HCT116 (cell line): ENCODE measurements around the gene LRRTM4. TPM values are rescaled to one million over a fixed set of nuclear protein-coding genes. Genes with fewer than 3 reads are reported as not detected.

ENCODE experiments used
- ATAC-seq: fragments of 200-7000 bp; cut with Tn5 transposase; 2 replicates; pipeline ENCODE4 v1.9.1; 2020; ENCODE audit warnings: mild to moderate bottlenecking, moderate library complexity
- BruUV-seq: library from RNA; stranded (reverse); fragments of 400-500 nt; replicated peaks from 2 replicates; lab custom pipeline; 2021; lab: Mats Ljungman, UMichigan
- CTCF ChIA-PET: fragments of 300-600 bp; sonication (Branson Sonifier 250); formaldehyde crosslinking; loops from one replicate; lab custom pipeline; 2021; ENCODE audit warnings: antibody characterized with exemption; lab: Charles Lee
- POLR2A ChIA-PET: fragments of 300-600, 350-600 bp; sonication (Branson Sonifier 250); formaldehyde crosslinking; loops from one replicate; lab custom pipeline; 2021; ENCODE audit warnings: antibody characterized with exemption; lab: Charles Lee
- RAD21 ChIA-PET, 2 experiments: fragments of 300-600 bp; sonication (Branson Sonifier 250); formaldehyde crosslinking; loops; one replicate each; lab custom pipeline; 2023; ENCODE audit warnings: low total read pairs in 2 of 2; ENCODE audit not compliant: uncharacterized antibody in 2 of 2, unreplicated experiment in 2 of 2, low non-redundant PET in 1 of 2; lab: Charles Lee
- DNase-seq: peaks from one replicate; pipeline ENCODE4 v3.0.0-alpha.2; 2010; ENCODE audit warnings: low read depth, low spot score
- H2AFZ ChIP-seq: fragments of 200-600 bp; shearing (Covaris generic), sonication (generic); 2 replicates; pipeline ENCODE4 v1.6.1; 2017; ENCODE audit warnings: low read depth, mixed run types, mixed read lengths, antibody characterized with exemption, low read length; ENCODE audit not compliant: poor library complexity, severe bottlenecking
- H3K27ac ChIP-seq: 2 replicates; pipeline ENCODE4 v1.5.1; 2012; ENCODE audit warnings: low read depth, low read length
- H3K27me3 ChIP-seq: fragments of 200-600 bp; sonication (generic); 2 replicates; pipeline ENCODE4 v1.6.1; 2016; ENCODE audit warnings: mixed run types, low read length, mixed read lengths; ENCODE audit not compliant: insufficient read depth
- H3K36me3 ChIP-seq, 2 experiments: fragments of 200-500 bp in 1 of 2; fragments of 200-600 bp in 1 of 2; sonication (Bioruptor generic) in 1 of 2; sonication (generic) in 1 of 2; 2 replicates each; pipeline versions ENCODE4 v1.5.1 to v1.6.1; 2014 to 2016; ENCODE audit warnings: low read length in 2 of 2, inconsistent platforms in 1 of 2, mixed read lengths in 1 of 2, mixed run types in 1 of 2; ENCODE audit not compliant: insufficient read depth in 2 of 2, control insufficient read depth in 1 of 2
- H3K4me1 ChIP-seq, 2 experiments: fragments of 200-600 bp in 1 of 2; sonication (generic) in 1 of 2; 2 replicates each; pipeline versions ENCODE4 v1.5.1 to v1.6.1; 2012 to 2017; ENCODE audit warnings: low read length in 2 of 2, inconsistent platforms in 1 of 2, mild to moderate bottlenecking in 1 of 2, mixed read lengths in 1 of 2, mixed run types in 1 of 2, moderate library complexity in 1 of 2; ENCODE audit not compliant: insufficient read depth in 2 of 2, control insufficient read depth in 1 of 2
- H3K4me2 ChIP-seq: fragments of 200-600 bp; sonication (generic); 2 replicates; pipeline ENCODE4 v1.6.1; 2017; ENCODE audit warnings: mixed run types, low read length, mixed read lengths
- H3K4me3 ChIP-seq, 2 experiments: fragments of 200-600 bp in 1 of 2; sonication (generic) in 1 of 2; replicated peaks in 1 of 2; 2 replicates each; pipeline ENCODE4 v1.5.1; 2011 to 2016; ENCODE audit warnings: low read length in 2 of 2, control low read depth in 1 of 2, low read depth in 1 of 2, mild to moderate bottlenecking in 1 of 2, mixed read lengths in 1 of 2, mixed run types in 1 of 2
- H3K79me2 ChIP-seq: fragments of 200-600 bp; sonication (generic); 2 replicates; pipeline ENCODE4 v1.6.1; 2017; ENCODE audit warnings: mild to moderate bottlenecking, mixed run types, low read length, moderate library complexity, mixed read lengths; ENCODE audit not compliant: insufficient read depth
- H3K9ac ChIP-seq: fragments of 200-600 bp; sonication (generic); 2 replicates; pipeline ENCODE4 v1.6.1; 2016; ENCODE audit warnings: low read length, mixed read lengths
- H3K9me2 ChIP-seq: fragments of 200-600 bp; sonication (generic), shearing (Covaris generic); 2 replicates; pipeline ENCODE4 v1.6.1; 2017; ENCODE audit warnings: mixed run types, mild to moderate bottlenecking, moderate library complexity; ENCODE audit not compliant: insufficient read depth
- H3K9me3 ChIP-seq, 2 experiments: fragments of 200-500 bp in 1 of 2; fragments of 200-600 bp in 1 of 2; sonication (Bioruptor generic) in 1 of 2; sonication (generic) in 1 of 2; 2 replicates each; pipeline ENCODE4 v1.6.1; 2014 to 2017; ENCODE audit warnings: low read length in 2 of 2, mixed read lengths in 2 of 2, inconsistent platforms in 1 of 2, low read depth in 1 of 2, mild to moderate bottlenecking in 1 of 2, mixed run types in 1 of 2, moderate library complexity in 1 of 2; ENCODE audit not compliant: control insufficient read depth in 1 of 2, insufficient read depth in 1 of 2
- H4K20me1 ChIP-seq: fragments of 200-600 bp; sonication (generic), shearing (Covaris generic); 2 replicates; pipeline ENCODE4 v1.6.1; 2017; ENCODE audit warnings: mixed run types, mild to moderate bottlenecking, moderate library complexity; ENCODE audit not compliant: insufficient read depth
- EGR1 ChIP-seq: IDR thresholded peaks from 2 replicates; pipeline ENCODE4 v1.6.1; 2012; ENCODE audit warnings: low read depth
- ELF1 ChIP-seq: IDR thresholded peaks from 2 replicates; pipeline ENCODE4 v1.6.1; 2012; ENCODE audit warnings: low read depth, borderline replicate concordance
- EZH2 ChIP-seq: fragments of 200-600 bp; sonication (generic); IDR thresholded peaks from 2 replicates; pipeline ENCODE4 v1.6.1; 2017; ENCODE audit warnings: antibody characterized with exemption, mixed run types
- EZH2phosphoT487 ChIP-seq: fragments of 200-600 bp; IDR thresholded peaks from 2 replicates; pipeline ENCODE4 v1.6.1; 2018; ENCODE audit warnings: antibody characterized with exemption, borderline replicate concordance
- FOSL1 ChIP-seq: IDR thresholded peaks from 2 replicates; pipeline ENCODE4 v1.6.1; 2012; ENCODE audit warnings: low read depth
- JUND ChIP-seq: IDR thresholded peaks from 2 replicates; pipeline ENCODE4 v1.6.1; 2012
- MAX ChIP-seq: IDR thresholded peaks from 2 replicates; pipeline ENCODE4 v1.6.1; 2012
- POLR2A ChIP-seq: IDR thresholded peaks from 2 replicates; pipeline ENCODE4 v1.7.0; 2011; ENCODE audit warnings: borderline replicate concordance; ENCODE audit not compliant: insufficient read depth, insufficient read length; ENCODE audit errors: extremely low read depth
- POLR2AphosphoS5 ChIP-seq: IDR thresholded peaks from 2 replicates; pipeline ENCODE4 v1.6.1; 2011; ENCODE audit warnings: mild to moderate bottlenecking, low read depth, low read length, moderate library complexity
- RAD21 ChIP-seq: IDR thresholded peaks from 2 replicates; pipeline ENCODE4 v1.6.1; 2012; ENCODE audit warnings: low read depth, mild to moderate bottlenecking
- REST ChIP-seq: IDR thresholded peaks from 2 replicates; pipeline ENCODE4 v1.6.1; 2012; ENCODE audit warnings: low read depth
- SIN3A ChIP-seq: IDR thresholded peaks from 2 replicates; pipeline ENCODE4 v1.6.1; 2012; ENCODE audit warnings: low read depth
- SP1 ChIP-seq: IDR thresholded peaks from 2 replicates; pipeline ENCODE4 v1.6.1; 2012; ENCODE audit warnings: low read depth
- SRF ChIP-seq: IDR thresholded peaks from 2 replicates; pipeline ENCODE4 v1.6.1; 2012; ENCODE audit warnings: low read depth
- TCF7L2 ChIP-seq: IDR thresholded peaks from 2 replicates; pipeline ENCODE4 v1.7.0; 2011; ENCODE audit warnings: borderline replicate concordance, inconsistent platforms; ENCODE audit not compliant: insufficient read depth, insufficient read length; ENCODE audit errors: extremely low read depth
- YY1 ChIP-seq: IDR thresholded peaks from 2 replicates; pipeline ENCODE4 v1.6.1; 2011; ENCODE audit warnings: low read length, low read depth, moderate library complexity, mild to moderate bottlenecking; ENCODE audit not compliant: insufficient replicate concordance; ENCODE audit errors: extremely low read depth
- ZBTB33 ChIP-seq: IDR thresholded peaks from 2 replicates; pipeline ENCODE4 v1.6.1; 2011; ENCODE audit warnings: mild to moderate bottlenecking, low read length, moderate library complexity; ENCODE audit not compliant: insufficient replicate concordance; ENCODE audit errors: extremely low read depth
- ZFX ChIP-seq: fragments of 450-650 bp; IDR thresholded peaks from 2 replicates; pipeline ENCODE4 v1.6.1; 2017
- ZNF274 ChIP-seq: fragments of 200-500 bp; sonication (Bioruptor generic); IDR thresholded peaks from 2 replicates; pipeline ENCODE4 v1.6.1; 2014; ENCODE audit warnings: mild to moderate bottlenecking, low read depth, low read length, inconsistent platforms
- intact Hi-C: fragments of 100-400 bp; cut with micrococcal nuclease; formaldehyde crosslinking; loops from 2 replicates; pipeline ENCODE4 v1.10.0; 2022
- total RNA-seq: library from RNA; stranded (reverse); gene quantifications from one replicate; pipeline ENCODE4 v1.2.1, GENCODE V29; 2021; ENCODE audit not compliant: unreplicated experiment
- TF ChIP-seq, protein P1 (sequence below), 3 experiments: fragments of 200-600 bp in 1 of 3; sonication (generic) in 1 of 3; IDR thresholded peaks in 2 of 3; conservative IDR thresholded peaks in 1 of 3; 2 replicates each; pipeline ENCODE4 v1.5.1; 2012 to 2017; ENCODE audit warnings: low read depth in 2 of 3, low read length in 2 of 3, antibody characterized with exemption in 1 of 3, borderline replicate concordance in 1 of 3, control low read depth in 1 of 3, mild to moderate bottlenecking in 1 of 3, mixed read lengths in 1 of 3, mixed run types in 1 of 3, moderate library complexity in 1 of 3; ENCODE audit not compliant: insufficient read depth in 1 of 3

The LRRTM4 gene
- total RNA-seq, 1 experiment from 2014 or later, result 0.25 TPM

DNA sequence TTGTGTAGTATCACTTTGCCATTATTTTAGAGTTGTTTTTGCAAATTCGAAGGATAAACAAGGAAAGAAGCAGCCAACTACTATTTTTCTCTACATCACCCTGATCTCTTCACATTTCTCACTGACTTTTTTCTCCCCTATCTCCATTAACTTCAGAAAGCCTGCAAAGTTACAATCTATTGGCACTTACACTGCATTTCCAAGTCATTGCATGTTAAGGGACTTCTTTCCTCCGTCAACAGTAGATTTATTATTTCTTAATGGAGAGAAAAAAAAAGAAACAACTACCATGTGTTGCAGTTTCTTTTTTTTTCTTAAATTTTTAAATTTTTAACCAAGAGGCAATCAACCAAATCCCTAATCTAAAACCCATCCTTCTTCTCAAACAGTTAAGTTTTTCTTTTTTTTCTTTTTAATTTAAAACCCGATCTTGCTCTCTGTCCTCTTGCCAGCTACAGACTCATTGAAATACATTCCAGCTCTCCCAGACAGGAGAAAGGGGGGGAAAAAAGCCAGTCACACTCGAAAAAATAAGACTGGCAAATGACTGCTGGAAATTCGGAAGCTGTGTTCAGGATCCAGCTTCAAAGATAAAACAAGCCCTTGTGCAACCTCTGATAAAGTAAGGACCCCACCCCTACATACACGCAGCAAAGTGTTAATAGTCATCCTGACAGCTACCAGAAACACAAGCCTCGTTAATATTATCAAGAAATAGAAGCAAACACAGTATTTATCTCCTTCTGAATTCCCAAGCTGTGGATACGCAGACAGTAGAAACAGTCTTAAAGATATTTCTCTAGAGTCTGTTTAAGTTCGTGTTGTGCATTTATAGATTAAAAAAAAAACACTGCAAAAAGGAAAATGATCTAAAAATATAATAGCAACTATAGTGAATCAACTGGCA lies 1.3 kb downstream of the LRRTM4 start:
- DNase-seq, result no peak
- H3K36me3 ChIP-seq, result no peaks in the 10 kb centered on the region
- no peak for ATAC-seq
- BruUV-seq, result no TSS peak
- no peak overlapping the region for H3K27ac ChIP-seq
- RAD21 ChIA-PET, result no interaction called here
- no peak for TF ChIP-seq MAX
- TF ChIP-seq SP1, result no peak
- no peak for TF ChIP-seq POLR2A
- no peak for TF ChIP-seq SIN3A
- no peak for TF ChIP-seq SRF
- TF ChIP-seq FOSL1, result no peak
- no peak for TF ChIP-seq ZFX
- no peak for TF ChIP-seq ZBTB33
- no peak for TF ChIP-seq EGR1
- TF ChIP-seq EZH2phosphoT487, result no peak
- no peak for TF ChIP-seq ZNF274
- no peak for TF ChIP-seq EZH2
- no peak for TF ChIP-seq YY1
- TF ChIP-seq RAD21, result no peak
- no peak for TF ChIP-seq ELF1
- no peak for TF ChIP-seq POLR2AphosphoS5
- TF ChIP-seq JUND, result no peak
- no peak for TF ChIP-seq TCF7L2
- TF ChIP-seq REST, result no peak
- TF ChIP-seq, protein P1, sequence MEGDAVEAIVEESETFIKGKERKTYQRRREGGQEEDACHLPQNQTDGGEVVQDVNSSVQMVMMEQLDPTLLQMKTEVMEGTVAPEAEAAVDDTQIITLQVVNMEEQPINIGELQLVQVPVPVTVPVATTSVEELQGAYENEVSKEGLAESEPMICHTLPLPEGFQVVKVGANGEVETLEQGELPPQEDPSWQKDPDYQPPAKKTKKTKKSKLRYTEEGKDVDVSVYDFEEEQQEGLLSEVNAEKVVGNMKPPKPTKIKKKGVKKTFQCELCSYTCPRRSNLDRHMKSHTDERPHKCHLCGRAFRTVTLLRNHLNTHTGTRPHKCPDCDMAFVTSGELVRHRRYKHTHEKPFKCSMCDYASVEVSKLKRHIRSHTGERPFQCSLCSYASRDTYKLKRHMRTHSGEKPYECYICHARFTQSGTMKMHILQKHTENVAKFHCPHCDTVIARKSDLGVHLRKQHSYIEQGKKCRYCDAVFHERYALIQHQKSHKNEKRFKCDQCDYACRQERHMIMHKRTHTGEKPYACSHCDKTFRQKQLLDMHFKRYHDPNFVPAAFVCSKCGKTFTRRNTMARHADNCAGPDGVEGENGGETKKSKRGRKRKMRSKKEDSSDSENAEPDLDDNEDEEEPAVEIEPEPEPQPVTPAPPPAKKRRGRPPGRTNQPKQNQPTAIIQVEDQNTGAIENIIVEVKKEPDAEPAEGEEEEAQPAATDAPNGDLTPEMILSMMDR (IDR thresholded peaks at IDR 0.05 in 2 of 3, conservative IDR thresholded peaks at IDR 0.05 in 1 of 3; ENCODE audit: borderline replicate concordance in 1 of 3, insufficient read depth in 1 of 3, low read depth in 2 of 3, low read length in 2 of 3), result no peak
- TF ChIP-seq, all 23 proteins: peak for 0
- Histone ChIP-seq H3K4me1 (no peaks in the 10 kb centered on the region), H3K9me2 (no peaks in the 10 kb centered on the region), H3K27me3 (no peaks in the 10 kb centered on the region), H3K4me3 (no peak overlapping the region), H3K79me2 (no peaks in the 10 kb centered on the region), H3K9me3 (peaks cover 11 to 20% of the 10 kb centered on the region in 2 experiments; a peak in 2 of 4 replicates), H3K4me2 (no peak overlapping the region), H2AFZ (no peak overlapping the region), H3K9ac (no peak overlapping the region), H4K20me1 (no peaks in the 10 kb centered on the region)
- POLR2A ChIA-PET, result no interaction called here
- CTCF ChIA-PET, result no interaction called here
- intact Hi-C loops, result no loop called here
